SU-DHL-6 (cell line): ENCODE measurements around the gene GABBR2.

Experiments
- H2AFZ ChIP-seq: fragments of 200-600 bp; sonication (generic); 2 replicates; pipeline ENCODE4 v1.6.1; 2014; ENCODE audit warnings: low read depth, mild to moderate bottlenecking, moderate library complexity, mixed read lengths, antibody characterized with exemption, low read length; ENCODE audit not compliant: severe bottlenecking
- H3F3A ChIP-seq: fragments of 200-600 bp; shearing (Covaris generic); 2 replicates; pipeline ENCODE4 v1.6.0; 2016; ENCODE audit warnings: antibody characterized with exemption, mild to moderate bottlenecking; ENCODE audit not compliant: insufficient read depth
- H3K27ac ChIP-seq: fragments of 200-600 bp; sonication (generic); 2 replicates; pipeline ENCODE4 v1.5.1; 2016; ENCODE audit warnings: low read depth, mild to moderate bottlenecking, low read length, moderate library complexity, mixed read lengths
- H3K27me3 ChIP-seq: fragments of 200-600 bp; sonication (generic), shearing (Covaris generic); 2 replicates; pipeline ENCODE4 v1.6.0; 2014; ENCODE audit warnings: mild to moderate bottlenecking, low read length
- H3K36me3 ChIP-seq: fragments of 200-600 bp; sonication (generic); 2 replicates; pipeline ENCODE4 v1.6.1; 2014; ENCODE audit warnings: mild to moderate bottlenecking, low read length, mixed read lengths
- H3K4me2 ChIP-seq: fragments of 300-600, 200-600 bp; shearing (Covaris generic), sonication (generic); 2 replicates; pipeline ENCODE4 v1.6.0; 2014; ENCODE audit warnings: low read length, low read depth, mild to moderate bottlenecking; ENCODE audit not compliant: poor library complexity, severe bottlenecking
- H3K4me3 ChIP-seq: fragments of 200-600 bp; sonication (generic); 2 replicates; pipeline ENCODE4 v1.5.1; 2014; ENCODE audit warnings: antibody characterized with exemption, low read length, mild to moderate bottlenecking, mixed read lengths; ENCODE audit not compliant: insufficient read depth, poor library complexity, severe bottlenecking
- H3K79me2 ChIP-seq: fragments of 200-600 bp; sonication (generic); 2 replicates; pipeline ENCODE4 v1.6.1; 2014; ENCODE audit warnings: mild to moderate bottlenecking, low read length, moderate library complexity; ENCODE audit not compliant: insufficient read depth
- H3K9ac ChIP-seq: fragments of 200-600 bp; sonication (generic); 2 replicates; pipeline ENCODE4 v1.7.0; 2014; ENCODE audit warnings: mild to moderate bottlenecking, low read length
- H3K9me2 ChIP-seq: fragments of 200-600 bp; sonication (generic); replicated peaks from 2 replicates; pipeline ENCODE4 v1.6.1; 2014; ENCODE audit warnings: low read length; ENCODE audit not compliant: insufficient read depth
- H3K9me3 ChIP-seq: fragments of 200-600 bp; sonication (generic); 2 replicates; pipeline ENCODE4 v1.6.1; 2014; ENCODE audit warnings: low read length, mixed read lengths; ENCODE audit not compliant: insufficient read depth
- H4K20me1 ChIP-seq: fragments of 200-600 bp; sonication (generic); 2 replicates; pipeline ENCODE4 v1.6.1; 2014; ENCODE audit warnings: low read depth, mild to moderate bottlenecking, antibody characterized with exemption, low read length, moderate library complexity, mixed read lengths
- EZH2phosphoT487 ChIP-seq: fragments of 200-600 bp; sonication (generic), shearing (Covaris generic); conservative IDR thresholded peaks from 2 replicates; pipeline ENCODE4 v1.6.1; 2018; ENCODE audit warnings: mild to moderate bottlenecking, antibody characterized with exemption, low read length, moderate library complexity, mixed read lengths
- TF ChIP-seq, protein P1 (sequence below): fragments of 200-600 bp; sonication (generic); IDR thresholded peaks from one replicate; pipeline ENCODE4 v1.5.1; 2017; ENCODE audit warnings: antibody characterized with exemption, mild to moderate bottlenecking, low read length, moderate library complexity; ENCODE audit not compliant: insufficient read depth, poor library complexity, severe bottlenecking

Gene GABBR2

DNA sequence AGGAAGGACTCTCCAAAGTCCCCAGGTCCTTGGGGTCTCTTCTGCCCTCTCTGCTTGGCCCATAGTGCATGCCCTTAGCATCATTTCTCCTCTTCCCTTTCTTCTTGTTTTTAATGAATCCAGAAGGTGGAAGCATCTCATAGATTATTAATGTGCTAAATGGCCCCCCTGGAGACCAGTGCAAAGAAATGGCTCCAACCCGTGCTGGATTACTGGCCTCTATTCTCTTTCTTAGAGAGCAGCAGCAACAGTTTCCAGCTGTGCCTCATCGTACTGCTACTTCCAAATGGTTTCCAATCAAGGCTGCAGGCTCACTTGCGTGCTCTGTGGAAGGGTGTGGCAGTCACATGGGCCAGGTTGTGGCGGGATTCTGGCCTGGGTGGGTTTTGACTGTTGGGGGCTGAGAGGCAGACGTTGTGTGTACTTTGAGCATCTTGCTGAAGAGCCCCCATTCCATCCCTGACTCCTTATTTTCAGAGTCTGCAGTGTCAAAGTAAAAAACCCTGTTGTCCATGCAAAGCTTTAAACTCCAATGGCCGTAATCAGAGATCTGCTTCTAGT lies 139.7 kb downstream of the GABBR2 start:
- Histone ChIP-seq H4K20me1 (no peaks in the 10 kb centered on the region), H3K9ac (no peak overlapping the region), H3K36me3 (no peaks in the 10 kb centered on the region), H3F3A (no peaks in the 10 kb centered on the region), H3K4me2 (no peak overlapping the region), H3K79me2 (no peaks in the 10 kb centered on the region), H3K4me3 (no peak overlapping the region), H3K9me2 (no peaks in the 10 kb centered on the region), H3K27me3 (no peaks in the 10 kb centered on the region), H3K27ac (no peak overlapping the region), H3K9me3 (no peaks in the 10 kb centered on the region), H2AFZ (no peak overlapping the region)
- TF ChIP-seq EZH2phosphoT487 = no peak
- TF ChIP-seq, protein P1, sequence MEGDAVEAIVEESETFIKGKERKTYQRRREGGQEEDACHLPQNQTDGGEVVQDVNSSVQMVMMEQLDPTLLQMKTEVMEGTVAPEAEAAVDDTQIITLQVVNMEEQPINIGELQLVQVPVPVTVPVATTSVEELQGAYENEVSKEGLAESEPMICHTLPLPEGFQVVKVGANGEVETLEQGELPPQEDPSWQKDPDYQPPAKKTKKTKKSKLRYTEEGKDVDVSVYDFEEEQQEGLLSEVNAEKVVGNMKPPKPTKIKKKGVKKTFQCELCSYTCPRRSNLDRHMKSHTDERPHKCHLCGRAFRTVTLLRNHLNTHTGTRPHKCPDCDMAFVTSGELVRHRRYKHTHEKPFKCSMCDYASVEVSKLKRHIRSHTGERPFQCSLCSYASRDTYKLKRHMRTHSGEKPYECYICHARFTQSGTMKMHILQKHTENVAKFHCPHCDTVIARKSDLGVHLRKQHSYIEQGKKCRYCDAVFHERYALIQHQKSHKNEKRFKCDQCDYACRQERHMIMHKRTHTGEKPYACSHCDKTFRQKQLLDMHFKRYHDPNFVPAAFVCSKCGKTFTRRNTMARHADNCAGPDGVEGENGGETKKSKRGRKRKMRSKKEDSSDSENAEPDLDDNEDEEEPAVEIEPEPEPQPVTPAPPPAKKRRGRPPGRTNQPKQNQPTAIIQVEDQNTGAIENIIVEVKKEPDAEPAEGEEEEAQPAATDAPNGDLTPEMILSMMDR = no peak

DNA sequence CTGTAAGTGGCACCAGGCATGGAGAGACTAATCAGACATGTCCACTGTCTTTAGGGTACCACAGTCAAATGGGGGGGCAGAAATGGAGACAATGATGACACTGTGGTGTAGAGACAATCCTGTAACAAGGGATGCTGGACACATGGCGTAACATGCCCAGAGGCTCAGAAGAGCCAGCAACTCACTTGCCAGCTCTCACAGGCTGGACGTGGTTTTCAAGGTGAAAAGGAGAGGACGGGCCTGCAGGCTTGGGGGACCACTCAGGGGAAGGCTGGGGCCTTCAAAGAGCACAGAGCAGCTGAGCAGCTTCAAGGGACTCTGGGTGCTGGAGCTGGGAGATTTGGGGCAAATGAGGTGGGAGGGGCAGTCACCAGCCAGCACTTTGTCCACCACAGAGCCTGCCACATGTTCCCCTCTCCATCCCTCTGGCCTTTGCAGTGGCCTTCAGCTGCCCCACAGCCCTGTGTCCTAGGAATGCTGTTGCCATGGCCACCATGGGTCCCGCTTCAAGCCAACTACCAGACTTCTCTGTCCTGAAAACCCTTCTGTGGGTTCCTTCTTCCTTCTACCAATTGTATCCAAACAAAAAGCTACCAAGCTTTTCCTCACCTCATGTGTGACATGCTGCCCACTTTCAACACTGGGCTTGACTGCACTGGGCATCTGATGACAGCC lies 140.4 kb downstream of the GABBR2 start:
- Histone ChIP-seq H4K20me1 (no peaks in the 10 kb centered on the region), H3K27ac (no peak overlapping the region), H3K4me2 (no peak overlapping the region), H3K9me2 (no peaks in the 10 kb centered on the region), H3K79me2 (no peaks in the 10 kb centered on the region), H3K9ac (no peak overlapping the region), H3F3A (no peaks in the 10 kb centered on the region), H2AFZ (no peak overlapping the region), H3K9me3 (no peaks in the 10 kb centered on the region), H3K36me3 (no peaks in the 10 kb centered on the region), H3K27me3 (no peaks in the 10 kb centered on the region), H3K4me3 (no peak overlapping the region)
- TF ChIP-seq, protein P1 = no peak
- TF ChIP-seq EZH2phosphoT487 = no peak

DNA sequence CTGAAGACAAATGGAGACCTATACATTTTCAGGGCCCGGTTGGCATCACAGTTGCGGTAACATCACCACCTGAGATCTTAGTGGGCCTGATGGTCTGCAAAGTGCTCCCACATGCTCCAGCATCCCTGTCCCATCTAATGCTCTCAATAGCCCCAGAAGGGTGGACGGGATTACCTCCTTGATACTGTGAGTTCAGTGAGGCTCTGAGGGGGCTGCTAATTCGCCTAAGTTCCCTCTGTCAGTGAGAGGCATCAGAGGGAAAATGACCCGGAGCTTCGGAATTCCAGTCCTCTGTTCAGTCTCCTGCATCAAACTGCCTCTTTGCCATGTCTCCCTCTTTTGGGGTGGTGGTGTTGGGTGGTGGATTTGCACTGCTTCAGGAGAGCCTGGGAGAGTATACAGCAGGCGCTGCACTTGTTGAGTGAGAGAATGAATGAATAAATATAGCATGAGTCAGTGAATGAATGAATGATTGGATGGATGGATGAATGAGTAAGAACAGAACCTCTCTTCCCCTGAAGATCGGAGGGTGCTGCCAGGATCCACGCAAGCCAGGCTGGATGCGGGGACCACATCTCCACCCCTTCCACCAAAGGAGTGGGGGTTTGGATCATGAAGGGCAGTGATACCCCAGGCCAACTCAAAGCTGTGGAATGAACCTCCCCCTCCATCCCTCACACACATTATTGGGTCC lies 141.0 kb downstream of the GABBR2 start:
- Histone ChIP-seq H3K79me2 (no peaks in the 10 kb centered on the region), H3F3A (no peaks in the 10 kb centered on the region), H3K4me3 (no peak overlapping the region), H3K9me3 (no peaks in the 10 kb centered on the region), H3K36me3 (no peaks in the 10 kb centered on the region), H3K9ac (no peak overlapping the region), H3K4me2 (no peak overlapping the region), H4K20me1 (no peaks in the 10 kb centered on the region), H3K27me3 (no peaks in the 10 kb centered on the region), H3K9me2 (no peaks in the 10 kb centered on the region), H3K27ac (no peak overlapping the region), H2AFZ (no peak overlapping the region)
- TF ChIP-seq EZH2phosphoT487 = no peak
- TF ChIP-seq, protein P1 = no peak
